ENCODE measurements around the gene RPS6KB1.
A peak's percentile ranks its signal among the peaks of the same experiment; 100 is the strongest.
"Not testable (repeated sequence)": the region's sequence is repeated elsewhere in the genome, so short reads cannot be mapped to it uniquely, and the experiment has no call there.

Gene RPS6KB1

DNA sequence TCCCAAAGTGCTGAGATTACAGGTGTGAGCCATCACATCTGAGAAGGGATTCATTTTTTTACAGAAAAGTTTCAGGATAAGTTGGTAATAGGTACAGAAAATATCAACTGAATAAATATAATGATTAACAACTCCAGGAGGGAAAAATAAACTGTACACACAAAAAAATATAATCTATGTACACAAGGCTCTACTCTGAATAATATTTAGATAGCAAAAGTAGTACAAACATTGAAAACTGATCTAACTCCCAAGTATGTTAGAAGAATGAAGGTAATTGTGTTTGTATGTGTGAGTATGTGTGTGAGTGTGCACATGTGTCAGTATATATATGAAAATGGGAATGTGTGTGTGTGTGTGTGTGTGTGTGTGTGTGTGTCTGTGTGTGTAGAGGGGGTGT, 20.6 kb upstream of the RPS6KB1 start:
- FAIRE-seq, result no peak

DNA sequence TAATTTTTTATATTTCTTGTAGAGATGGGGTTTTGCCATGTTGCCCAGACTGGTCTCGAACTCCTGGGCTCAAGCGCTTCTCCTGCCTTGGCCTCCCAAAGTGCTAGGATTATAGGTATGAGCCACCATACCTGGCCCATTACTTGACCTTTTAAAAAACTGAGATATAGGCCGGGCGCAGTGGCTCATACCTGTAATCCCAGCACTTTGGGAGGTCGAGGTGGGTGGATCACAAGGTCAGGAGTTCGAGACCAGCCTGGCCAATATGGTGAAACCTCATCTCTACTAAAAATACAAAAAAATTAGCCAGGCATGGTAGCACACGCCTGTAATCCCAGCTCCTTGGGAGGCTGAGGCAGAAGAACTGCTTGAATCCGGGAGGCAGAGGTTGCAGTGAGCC, 19.5 kb upstream of the RPS6KB1 start:
- FAIRE-seq, result not testable (repeated sequence)

DNA sequence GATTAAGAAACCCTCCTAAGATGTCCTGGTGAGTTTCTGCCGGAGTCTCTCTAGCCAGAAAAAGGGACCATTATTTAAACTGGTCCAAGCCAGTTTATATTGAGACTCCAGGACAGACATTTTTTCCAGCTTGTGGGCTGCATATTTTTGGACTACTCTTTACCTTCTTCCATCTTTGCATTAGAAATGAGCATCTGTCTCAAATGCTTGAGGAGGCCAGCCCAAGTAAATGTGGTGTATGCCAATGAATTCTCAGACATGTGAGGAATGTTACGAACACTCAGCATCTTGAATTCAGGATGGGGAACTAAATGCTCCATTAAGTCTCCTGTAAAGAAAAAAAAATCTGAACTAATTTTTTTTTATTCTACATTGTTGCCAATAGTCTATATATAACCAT, 18.5 kb upstream of the RPS6KB1 start:
- no peak for FAIRE-seq

DNA sequence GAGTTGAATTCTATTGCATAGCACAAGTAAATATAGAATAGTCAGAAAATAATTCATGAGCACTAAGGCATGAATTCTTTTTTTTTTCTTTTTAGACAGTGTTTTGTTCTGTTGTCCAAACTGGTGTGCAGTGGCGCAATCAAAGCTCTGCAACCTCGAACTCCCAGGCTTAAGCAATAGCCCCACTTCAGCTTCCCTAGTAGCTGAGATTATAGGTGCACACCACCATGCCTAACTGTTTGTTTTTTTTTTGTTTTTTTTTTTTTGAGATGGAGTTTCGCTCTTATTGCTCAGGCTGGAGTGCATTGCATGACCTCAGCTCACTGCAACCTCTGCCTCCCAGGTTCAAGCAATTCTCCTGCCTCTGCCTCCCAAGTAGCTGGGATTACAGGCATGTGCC, 16.8 kb upstream of the RPS6KB1 start:
- FAIRE-seq, result no peak

DNA sequence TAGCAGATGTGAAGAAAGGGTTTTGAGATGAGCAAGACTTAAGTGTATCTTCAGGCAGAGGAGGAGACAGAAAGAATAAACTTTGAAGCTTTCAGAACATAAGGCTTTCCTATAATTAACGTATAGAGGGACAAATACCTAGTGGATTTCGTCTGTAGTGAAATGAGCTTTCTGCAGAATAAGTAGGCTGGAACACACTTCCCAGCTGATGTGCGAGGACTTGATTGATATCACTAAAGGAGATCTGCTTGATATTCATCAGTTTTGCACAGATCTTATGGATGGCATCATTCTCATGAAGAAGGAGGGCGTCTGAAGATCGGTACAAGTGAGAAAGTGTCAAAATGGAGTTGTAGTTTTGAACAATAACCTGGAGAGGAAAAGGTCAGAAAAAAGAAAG, 15.0 kb upstream of the RPS6KB1 start:
- FAIRE-seq, result no peak

DNA sequence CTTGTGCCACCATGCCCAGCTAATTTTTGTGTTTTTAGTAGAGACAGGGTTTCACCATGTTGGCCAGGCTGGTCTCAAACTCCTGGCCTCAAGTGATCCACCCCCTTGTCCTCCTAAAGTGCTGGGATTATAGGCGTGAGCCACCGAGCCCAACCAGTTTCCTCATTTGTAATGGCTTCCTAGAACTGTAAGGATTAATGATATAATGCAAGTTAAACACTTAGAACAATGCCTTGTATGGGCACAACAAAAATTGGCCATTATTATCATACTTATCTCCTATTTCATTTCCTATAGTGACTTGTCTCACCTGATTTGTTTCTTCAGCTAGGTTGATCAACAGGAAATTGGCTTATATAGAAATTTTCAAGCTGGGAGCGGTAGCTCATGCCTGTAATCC, 14.3 kb upstream of the RPS6KB1 start:
- FAIRE-seq, result no peak

DNA sequence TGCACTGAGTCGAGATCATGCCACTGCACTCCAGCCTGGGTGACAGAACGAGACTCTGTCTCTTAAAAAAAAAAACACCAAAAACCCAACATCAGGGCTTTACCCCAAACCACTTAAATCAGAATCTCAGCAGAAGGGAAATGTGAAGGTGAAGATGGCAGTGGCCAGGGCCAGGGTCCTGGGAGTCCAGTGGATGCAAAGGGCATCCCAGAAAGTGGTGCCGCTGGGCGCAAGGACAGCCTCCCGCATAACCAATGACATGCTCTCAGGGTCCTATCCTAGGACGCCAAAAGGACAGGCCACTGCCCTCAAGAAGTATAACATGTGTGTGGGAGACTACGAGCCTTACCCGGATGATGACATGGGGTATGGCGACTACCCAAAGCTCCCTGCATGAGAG, 8.1 kb upstream of the RPS6KB1 start:
- FAIRE-seq, result no peak

DNA sequence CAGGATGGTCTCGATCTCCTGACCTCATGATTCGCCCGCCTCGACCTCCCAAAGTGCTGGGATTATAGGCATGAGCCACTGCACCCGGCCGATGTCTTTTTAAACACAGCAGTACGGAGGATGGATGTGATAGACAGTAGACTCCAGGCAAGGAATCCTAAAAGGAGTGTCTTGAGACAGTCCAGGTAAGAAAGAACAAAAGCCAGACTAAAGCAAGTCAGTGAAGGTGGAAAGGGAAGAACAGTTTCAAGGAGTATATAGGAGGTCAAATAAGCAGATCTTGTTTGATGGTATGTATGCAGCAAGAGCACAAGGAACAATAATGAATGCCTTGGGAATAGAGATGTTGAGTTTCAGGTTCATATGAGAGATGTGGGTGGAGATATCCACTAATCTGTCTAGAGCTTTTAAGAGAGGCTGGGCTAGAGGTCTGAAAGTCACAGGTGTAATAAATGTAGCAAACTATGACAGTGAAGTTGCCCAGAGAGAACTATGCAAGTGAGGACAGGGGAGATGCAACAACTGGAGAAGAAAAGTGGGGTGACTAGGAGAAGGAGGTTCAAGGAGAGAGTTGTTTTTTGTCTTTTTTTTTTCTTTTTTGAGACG, 4.7 kb upstream of the RPS6KB1 start:
- no peak for FAIRE-seq

DNA sequence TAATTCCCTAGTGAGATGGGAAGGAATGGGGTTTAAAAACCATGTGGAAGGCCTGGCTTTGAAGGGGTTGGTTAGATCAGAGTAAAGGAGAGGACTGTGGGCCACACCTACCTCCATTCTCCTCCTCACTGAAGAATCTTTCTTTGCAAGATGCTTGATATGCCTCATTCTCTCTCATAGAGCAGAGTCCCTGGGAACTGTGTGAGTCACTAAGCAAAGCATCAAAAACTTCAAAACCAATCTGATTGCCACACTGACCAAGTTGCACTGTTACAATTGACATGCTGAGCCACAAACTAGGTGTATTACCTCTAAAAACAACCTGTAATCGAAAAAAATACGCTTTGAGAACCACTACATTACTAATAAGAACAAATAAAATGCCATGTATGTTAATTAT, 2.2 kb upstream of the RPS6KB1 start:
- FAIRE-seq, result no peak

DNA sequence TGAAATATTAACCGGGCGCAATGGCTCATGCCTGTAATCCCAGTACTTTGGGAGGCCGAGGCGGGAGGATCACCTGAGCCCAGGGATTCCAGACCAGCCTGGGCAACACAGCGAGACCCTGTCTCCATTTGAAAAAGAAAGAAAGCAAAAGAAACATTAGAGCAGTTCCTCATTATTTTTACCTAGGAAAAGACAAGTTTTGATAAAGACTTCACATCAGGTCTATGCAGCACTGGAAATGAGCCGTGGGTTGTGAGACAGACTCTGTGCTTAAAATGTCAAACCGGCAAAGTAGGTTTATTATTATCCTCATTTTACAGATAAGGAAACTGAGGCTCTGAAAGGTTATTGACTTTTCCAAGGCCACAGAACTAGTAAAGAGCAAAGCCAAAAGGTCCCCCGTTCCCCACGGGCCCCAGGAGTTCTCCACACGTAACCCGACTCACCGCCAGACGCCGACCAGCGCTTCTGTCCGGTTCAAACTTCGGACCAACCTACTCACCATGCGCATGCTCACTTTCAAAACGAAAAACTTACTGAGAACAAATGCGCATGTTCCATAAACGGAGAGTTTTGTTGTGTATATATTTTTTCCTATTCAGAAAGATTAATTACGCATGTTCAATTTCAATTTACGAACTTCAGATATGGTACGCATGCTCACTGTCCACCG, 534 bp upstream of the RPS6KB1 start:
- FAIRE-seq, result peak; percentile 98

DNA sequence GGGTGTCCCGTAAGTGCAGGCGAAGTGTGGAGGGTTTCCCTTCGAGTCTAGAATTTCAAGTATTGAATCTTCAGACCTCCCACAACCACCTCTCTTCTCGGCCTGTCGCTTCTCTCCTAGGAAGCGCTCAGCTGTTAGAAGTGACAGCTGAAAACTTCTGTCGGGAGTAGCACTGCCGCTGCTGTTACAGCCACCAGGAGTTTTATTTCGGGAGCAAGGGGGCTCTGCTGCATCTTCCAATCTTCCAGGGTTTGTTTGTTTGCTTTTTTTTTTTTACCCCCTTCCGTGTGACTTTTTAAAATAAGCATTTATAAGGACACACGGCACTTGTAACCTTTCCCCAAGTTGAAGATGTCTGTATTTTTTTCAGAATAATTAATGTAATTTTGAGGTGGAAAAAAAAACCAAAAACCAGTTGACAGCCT, 767 bp downstream of the RPS6KB1 start:
- no peak for FAIRE-seq

DNA sequence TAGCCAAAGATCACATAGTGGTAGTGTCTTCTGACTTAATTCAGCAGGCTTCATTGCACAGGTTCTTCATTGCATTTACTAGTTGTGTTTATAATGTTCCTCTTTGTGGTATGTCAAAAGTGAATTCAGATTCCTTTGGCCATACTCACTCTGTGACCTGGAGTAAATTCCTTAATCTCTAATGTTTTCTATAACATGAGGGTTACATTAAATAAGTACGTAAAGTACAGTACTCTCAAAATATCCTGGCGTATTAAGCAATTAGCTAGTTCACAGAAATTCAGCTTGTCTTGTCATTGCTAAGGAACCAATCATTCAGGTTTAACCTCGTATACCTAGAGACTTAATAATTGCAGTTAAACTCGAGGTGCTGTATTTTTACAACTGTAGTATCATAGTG, 4.2 kb downstream of the RPS6KB1 start:
- no peak for FAIRE-seq

DNA sequence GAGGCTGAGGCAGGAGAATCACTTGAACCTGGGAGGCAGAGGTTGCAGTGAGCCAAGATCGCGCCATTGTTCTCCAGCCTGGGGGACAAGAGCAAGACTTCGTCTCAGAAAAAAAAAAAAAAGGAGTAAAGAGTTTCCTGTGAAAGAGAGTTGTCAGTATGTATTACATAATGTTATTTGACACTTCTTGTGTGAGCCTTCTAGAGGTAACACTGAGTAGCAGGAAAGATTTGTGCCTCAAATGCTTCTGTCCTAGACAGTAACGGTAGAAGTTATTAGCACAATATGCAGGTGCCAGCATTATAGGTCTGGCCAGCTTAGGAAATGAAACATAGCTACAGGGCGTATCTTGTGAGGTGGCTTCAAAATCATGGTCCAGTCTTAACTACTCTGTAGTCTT, 6.2 kb downstream of the RPS6KB1 start:
- FAIRE-seq, result no peak

DNA sequence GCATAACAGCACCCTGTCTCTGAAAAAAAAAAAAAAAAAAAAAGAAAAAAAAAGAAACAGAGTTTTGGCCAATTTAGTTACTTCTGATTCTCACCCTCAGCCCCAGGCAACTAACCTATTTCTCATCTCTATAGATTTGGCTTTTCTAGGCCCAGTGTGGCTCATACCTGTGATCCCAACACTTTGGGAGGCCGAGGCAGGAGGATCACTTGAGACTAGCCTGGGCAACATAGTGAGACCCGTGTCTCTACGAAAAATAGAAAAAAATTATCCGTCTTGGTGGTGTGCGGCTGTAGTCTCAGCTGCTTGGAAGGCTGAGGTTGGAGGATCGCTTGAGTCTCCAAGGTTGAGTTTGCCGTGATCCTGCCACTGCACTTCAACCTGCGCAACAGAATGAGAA, 8.7 kb downstream of the RPS6KB1 start:
- FAIRE-seq, result no peak

DNA sequence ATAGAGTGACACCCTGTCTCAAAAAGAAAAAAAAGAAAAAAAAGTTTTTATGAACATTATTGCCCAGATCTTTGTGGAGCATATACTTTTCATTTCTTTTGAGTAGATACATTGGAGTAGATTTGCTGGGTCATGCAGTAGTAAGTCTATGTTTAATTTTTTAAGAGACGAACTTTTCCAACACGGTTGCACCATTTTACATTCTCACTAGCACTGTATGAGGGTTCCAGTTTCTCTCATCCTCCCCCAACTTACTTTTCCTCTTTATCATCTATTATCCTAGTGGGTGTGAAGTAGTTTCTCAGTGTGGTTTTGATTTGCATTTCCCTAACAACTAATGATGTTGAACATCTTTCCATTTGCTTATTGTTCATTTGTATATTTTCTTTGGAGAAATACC, 10.5 kb downstream of the RPS6KB1 start:
- FAIRE-seq, result no peak

DNA sequence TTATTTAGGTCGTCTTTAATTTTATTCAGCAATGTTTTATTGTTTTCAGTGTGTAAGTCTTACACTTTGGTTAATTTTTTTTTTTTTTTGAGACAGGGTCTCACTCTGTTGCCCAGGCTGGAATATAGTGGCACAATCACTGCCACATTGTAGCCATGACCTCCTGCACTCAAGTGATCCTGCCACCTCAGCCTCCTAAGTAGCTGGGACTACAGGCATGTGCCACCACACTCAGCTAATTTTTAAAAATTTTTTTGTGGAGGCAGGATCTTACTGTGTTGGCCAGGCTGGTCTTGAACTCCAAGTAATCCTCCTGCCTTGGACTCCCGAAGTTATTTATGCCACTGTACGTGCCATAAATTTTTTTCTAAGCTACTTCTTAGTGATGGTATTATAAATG, 14.5 kb downstream of the RPS6KB1 start:
- FAIRE-seq, result no peak

DNA sequence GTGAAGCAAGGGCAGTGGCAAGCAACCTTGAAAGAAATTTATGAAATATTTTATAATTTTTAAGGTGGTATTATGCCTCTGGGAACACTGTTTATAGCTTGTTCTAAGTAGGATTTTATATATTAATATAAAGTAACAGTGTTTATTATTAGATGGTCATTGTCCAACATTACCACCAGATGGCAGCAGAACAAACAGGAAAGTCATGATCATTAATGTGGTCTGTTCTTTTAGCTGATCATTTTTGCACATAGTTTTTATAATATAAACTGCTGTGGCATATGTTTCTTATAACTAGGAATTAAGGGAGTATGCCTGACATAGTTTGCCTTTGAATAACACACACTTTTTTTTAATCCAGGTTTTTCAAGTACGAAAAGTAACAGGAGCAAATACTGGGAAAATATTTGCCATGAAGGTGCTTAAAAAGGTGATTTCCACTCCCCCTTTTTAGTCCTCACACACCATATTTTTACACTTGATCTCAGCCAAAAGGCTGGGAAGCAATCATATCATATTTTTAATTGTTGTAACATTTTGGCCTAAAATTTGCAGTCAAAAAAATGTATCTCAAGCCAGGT, 21.4 kb downstream of the RPS6KB1 start:
- FAIRE-seq, result peak; percentile 97

DNA sequence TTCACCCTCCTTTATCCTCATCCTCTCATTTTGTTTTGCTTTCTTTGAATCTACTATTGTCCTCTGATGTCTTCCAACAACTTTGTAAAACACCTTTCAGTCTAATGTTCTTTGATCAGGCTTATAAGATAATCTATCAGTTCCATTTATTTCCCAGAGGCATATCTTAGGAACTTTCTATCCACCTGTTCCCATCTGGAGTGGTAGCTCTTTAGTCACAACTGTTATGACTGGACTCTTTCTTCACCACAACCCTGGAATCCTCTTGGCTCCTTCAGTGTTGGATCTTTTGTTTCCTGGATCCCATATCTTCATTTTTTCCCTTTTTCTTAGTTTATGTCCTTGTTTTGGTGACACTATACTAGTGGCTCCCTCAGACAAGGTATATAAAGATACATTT, 23.5 kb downstream of the RPS6KB1 start:
- no peak for FAIRE-seq

DNA sequence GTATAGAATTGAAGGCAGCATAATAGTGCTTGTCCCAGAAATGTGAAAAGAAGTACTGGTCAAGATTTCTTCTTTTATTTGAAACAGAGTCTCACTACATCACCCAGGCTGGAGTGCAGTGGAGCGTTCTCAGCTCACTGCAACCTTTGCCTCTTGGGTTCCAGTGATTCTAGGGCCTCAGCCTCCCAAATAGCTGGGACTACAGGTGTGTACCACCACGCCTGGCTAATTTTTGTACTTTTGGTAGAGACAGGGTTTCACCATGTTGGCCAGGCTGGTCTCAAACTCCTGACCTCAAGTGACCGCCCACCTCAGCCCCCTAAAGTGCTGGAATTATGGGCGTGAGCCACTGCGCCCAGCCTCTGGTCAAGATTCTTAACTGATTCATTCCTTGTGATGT, 27.7 kb downstream of the RPS6KB1 start:
- FAIRE-seq, result not testable (repeated sequence)

DNA sequence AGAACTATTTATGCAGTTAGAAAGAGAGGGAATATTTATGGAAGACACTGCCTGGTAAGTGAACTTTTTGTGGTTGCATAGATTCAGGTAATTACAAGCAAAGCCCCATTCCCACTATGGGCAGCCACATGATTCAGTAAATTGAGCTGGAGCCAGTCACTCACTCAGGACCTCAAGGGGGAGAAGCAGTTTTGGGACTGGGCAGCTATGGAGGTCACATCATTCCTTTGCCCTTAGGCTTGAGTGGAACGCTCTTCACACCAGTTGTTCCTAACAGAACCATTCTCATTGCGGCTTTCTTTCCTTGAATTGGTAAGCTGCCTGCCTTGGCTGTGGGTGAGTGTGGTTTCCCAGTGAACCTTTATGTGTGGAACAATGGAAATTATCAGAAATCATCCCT, 37.2 kb downstream of the RPS6KB1 start:
- not testable (repeated sequence) for FAIRE-seq

DNA sequence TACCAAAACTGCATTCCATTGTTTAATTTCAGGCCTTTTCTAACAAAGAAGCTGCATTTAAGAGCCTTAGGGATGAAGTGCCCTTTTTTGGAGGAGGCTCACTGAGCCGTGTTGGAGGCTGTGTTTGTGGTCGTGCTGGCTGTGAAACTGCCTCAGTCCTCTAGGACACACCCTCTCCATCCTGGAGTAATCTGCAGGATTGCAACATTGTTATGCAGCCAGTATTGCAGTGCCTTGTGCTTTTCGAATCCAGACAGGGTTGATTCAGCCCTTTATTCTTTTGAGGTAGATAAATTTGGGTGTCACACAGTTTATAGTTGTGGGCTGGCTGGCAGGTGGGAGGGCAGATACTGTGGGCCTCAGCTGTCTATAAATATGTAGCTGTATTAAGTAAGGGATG, 37.8 kb downstream of the RPS6KB1 start:
- not testable (repeated sequence) for FAIRE-seq

DNA sequence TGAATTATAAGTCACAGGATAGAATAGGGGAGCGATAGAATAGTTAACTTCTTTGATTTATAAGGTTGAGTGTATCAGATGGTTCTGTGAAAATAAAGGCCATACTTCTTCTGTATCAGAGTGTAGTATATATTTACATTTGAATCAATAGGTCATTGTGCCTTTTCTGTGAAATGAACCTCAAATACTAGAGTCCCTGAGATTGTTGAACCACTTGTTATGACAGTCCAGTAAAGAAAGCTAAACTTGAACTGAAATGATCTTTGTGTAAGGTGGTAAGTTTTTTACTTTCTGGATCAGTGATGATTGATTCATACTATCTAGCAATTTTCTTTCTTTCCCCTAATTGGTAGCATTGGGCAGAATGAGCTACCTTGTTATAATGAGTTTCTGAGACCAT, 40.4 kb downstream of the RPS6KB1 start:
- FAIRE-seq, result not testable (repeated sequence)

DNA sequence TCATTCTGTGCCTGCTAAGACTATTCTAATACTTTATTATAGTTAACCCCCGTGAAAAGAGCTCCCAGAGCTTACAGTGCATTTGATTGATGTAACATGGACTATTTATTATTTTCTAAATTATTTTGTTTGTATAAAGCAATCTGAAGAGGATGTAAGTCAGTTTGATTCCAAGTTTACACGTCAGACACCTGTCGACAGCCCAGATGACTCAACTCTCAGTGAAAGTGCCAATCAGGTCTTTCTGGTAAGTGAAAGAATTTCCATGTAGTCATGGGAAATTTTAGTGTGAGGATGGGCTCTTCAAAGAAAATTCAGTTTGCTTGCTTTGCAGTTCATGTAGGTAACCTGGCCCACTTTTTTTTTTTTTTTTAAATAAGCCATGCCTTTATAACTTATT, 47.8 kb downstream of the RPS6KB1 start:
- FAIRE-seq, result not testable (repeated sequence)

DNA sequence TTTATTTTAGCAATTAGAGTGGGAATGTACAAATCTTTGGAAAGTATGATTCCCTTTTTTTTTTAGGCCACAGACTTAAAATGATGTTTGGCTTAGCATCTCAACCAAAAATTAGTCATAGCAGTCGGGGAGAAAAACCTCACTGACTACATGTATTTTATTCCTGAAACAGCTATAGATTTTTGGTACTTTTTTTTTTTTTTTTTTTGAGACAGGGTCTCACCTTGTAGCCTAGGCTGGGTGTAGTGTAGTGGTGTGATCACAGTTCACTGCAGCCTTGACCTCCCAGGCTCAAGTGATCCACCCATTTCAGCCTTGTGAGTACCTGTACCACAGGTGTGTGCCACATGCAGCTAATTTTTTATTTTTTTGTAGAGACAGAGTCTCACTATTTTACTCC, 48.2 kb downstream of the RPS6KB1 start:
- FAIRE-seq, result no peak

DNA sequence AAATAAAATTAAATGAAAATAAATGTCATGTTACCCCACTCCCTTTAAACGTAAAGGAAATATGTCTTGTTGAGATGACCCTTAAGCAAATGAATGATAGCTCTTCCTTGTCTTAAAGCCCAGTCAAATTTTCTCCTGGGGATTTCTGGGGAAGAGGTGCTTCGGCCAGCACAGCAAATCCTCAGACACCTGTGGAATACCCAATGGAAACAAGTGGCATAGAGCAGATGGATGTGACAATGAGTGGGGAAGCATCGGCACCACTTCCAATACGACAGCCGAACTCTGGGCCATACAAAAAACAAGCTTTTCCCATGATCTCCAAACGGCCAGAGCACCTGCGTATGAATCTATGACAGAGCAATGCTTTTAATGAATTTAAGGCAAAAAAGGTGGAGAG, 53.5 kb downstream of the RPS6KB1 start:
- FAIRE-seq, result not testable (repeated sequence)
